ENCODE measurements around the gene APBB2. TPM values are rescaled to one million over a fixed set of nuclear protein-coding genes. Genes with fewer than 3 reads are reported as not detected.

APBB2 gene
- total and polyA plus RNA-seq, 2 of the 8 experiments (the other 6 are each of a cell fraction or from before 2014, with no cell fraction given): 58.7 to 59.4 TPM

DNA sequence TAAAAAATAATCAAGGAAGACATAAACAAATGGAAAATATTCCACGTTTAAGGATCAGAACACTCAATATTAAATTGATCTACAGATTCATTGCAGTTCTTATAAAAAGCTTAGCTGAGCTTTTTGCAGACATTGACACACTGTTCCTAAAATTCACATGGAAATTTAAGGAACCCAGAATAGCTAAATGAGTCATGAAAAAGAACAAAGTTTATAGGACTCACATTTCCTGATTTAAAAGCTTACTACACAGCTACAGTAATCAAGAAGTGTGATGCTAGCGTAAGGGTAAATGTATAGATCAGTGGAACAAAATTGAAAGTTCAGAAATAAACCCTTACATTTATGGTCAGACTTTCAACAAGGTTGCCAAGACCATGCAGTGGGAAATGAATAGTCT lies 431.5 kb downstream of the APBB2 start:
- Histone ChIP-seq H3K27me3 (replicated peaks in 1 of 4; ENCODE audit: control insufficient read depth in 3 of 4, extremely low read depth in 1 of 4, insufficient read depth in 3 of 4, low read length in 3 of 4) (no peaks in the 10 kb centered on the region), H3K36me3 (ENCODE audit: control insufficient read depth in 2 of 4, insufficient read depth in 4 of 4, low read length in 3 of 4) (peaks cover 0 to 24% (median 3%) of the 10 kb centered on the region in 4 experiments; a peak in 5 of 8 replicates), H2BK120ac (replicated peaks; ENCODE audit: low read depth, low read length) (no peak overlapping the region), H4K91ac (replicated peaks; ENCODE audit: insufficient read length, low read length) (no peak overlapping the region), H2AK5ac (ENCODE audit: low read depth, low read length) (no peak overlapping the region), H3K23me2 (ENCODE audit: low read depth, low read length) (no peaks in the 10 kb centered on the region), H4K20me1 (replicated peaks in 1 of 2; ENCODE audit: control insufficient read depth in 1 of 2, insufficient read depth in 2 of 2, low read length in 2 of 2) (no peaks in the 10 kb centered on the region), H3K9me3 (ENCODE audit: insufficient read depth in 2 of 2, low read depth in 1 of 2, low read length in 1 of 2) (no peaks in the 10 kb centered on the region; a peak in 1 of 4 replicates), H3K4me1 (replicated peaks in 1 of 4; ENCODE audit: control insufficient read depth in 3 of 4, insufficient read depth in 4 of 4, low read length in 3 of 4) (no peaks in the 10 kb centered on the region), H2AFZ (ENCODE audit: low read length) (no peak overlapping the region), H3K79me2 (ENCODE audit: control insufficient read depth in 1 of 2, insufficient read depth in 2 of 2, low read length in 2 of 2) (no peaks in the 10 kb centered on the region), H4K5ac (ENCODE audit: insufficient read length, low read depth, low read length) (no peak overlapping the region), H3K23ac (ENCODE audit: insufficient read length) (no peak overlapping the region), H3K4me2 (ENCODE audit: insufficient read depth in 1 of 2, low read depth in 2 of 2, low read length in 2 of 2) (no peak overlapping the region), H3K4ac (replicated peaks; ENCODE audit: insufficient read length, low read depth, low read length) (no peak overlapping the region), H3K18ac (ENCODE audit: extremely low read depth, low read length) (no peak overlapping the region), H3K27ac (ENCODE audit: low read depth, low read length) (no peak overlapping the region), H3K56ac (replicated peaks; ENCODE audit: insufficient read length, low read depth, low read length) (no peak overlapping the region), H3K79me1 (ENCODE audit: low read depth, low read length) (no peaks in the 10 kb centered on the region), H4K8ac (ENCODE audit: extremely low read depth, insufficient read depth, low read length) (no peak overlapping the region), H2BK20ac (ENCODE audit: low read length) (no peak overlapping the region), H2BK5ac (ENCODE audit: low read depth, low read length) (no peak overlapping the region), H3K9ac (replicated peaks in 1 of 4; ENCODE audit: extremely low read depth in 1 of 4, low read depth in 3 of 4, low read length in 3 of 4) (no peak overlapping the region), H3K4me3 (ENCODE audit: extremely low read depth in 1 of 4, insufficient read depth in 2 of 4, low read depth in 3 of 4, low read length in 4 of 4) (no peak overlapping the region), H2BK12ac (ENCODE audit: low read depth, low read length) (no peak overlapping the region), H3K14ac (ENCODE audit: insufficient read length) (no peak overlapping the region), H2BK15ac (ENCODE audit: low read length) (no peak overlapping the region)
- ChIA-PET CTCF (ENCODE audit: partially characterized antibody) (interaction anchor here (0.7 to 1.7 kb wide), 4 partner anchors 9 to 140 kb away, joined by 3 to 4 read pairs (median 4); no protein-coding TSS in a partner anchor), POLR2A (ENCODE audit: partially characterized antibody) (interaction anchor here (1.0 to 1.8 kb wide), 2 partner anchors 28 to 33 kb away, joined by 4 read pairs; partner anchors contain the start of gene NSUN7)
- WGBS, 2 experiments (ENCODE audit: extremely low coverage in 1 of 2, insufficient coverage in 1 of 2, insufficient read length in 1 of 2, insufficient replicate concordance in 2 of 2, low coverage in 1 of 2, low lambda C conversion rate in 2 of 2, missing lambda C conversion rate in 1 of 2): 92% methylated on average over 2 of the region's 2 CpGs; no CpG with 5 or more reads in 1 of the 2 experiments
- DNase-seq (ENCODE audit: low read depth in 1 of 2, low spot score in 2 of 2): no peak
- no peak for FAIRE-seq
- TF ChIP-seq HDAC2 (IDR thresholded peaks at IDR 0.05; ENCODE audit: borderline replicate concordance in 1 of 2, low read depth in 2 of 2, low read length in 2 of 2): no peak
- no peak for TF ChIP-seq RBBP5 (IDR thresholded peaks at IDR 0.05; ENCODE audit: borderline replicate concordance, low read depth, low read length)
- TF ChIP-seq ASH2L (IDR thresholded peaks at IDR 0.05; ENCODE audit: low read length): no peak
- TF ChIP-seq, protein P1, sequence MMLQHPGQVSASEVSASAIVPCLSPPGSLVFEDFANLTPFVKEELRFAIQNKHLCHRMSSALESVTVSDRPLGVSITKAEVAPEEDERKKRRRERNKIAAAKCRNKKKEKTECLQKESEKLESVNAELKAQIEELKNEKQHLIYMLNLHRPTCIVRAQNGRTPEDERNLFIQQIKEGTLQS (IDR thresholded peaks at IDR 0.05; ENCODE audit: insufficient read depth, low read depth, low read length): no peak
- TF ChIP-seq RFX5 (IDR thresholded peaks at IDR 0.05; ENCODE audit: borderline replicate concordance, low read depth, low read length): no peak
- no peak for TF ChIP-seq GABPA (IDR thresholded peaks at IDR 0.05; ENCODE audit: borderline replicate concordance, insufficient read depth, low read length)

Measured in H1 (cell line).